HG03378 (cell line): ENCODE data around the gene NME5.
"Not testable (repeated sequence)": the region's sequence is repeated elsewhere in the genome, so short reads cannot be mapped to it uniquely, and the experiment has no call there.

Source experiments
- ATAC-seq: cut with Tn5 transposase; IDR thresholded peaks from one replicate; pipeline ENCODE4 v1.9.1; 2021; ENCODE audit warnings: mild to moderate bottlenecking, moderate library complexity; ENCODE audit not compliant: unreplicated experiment

The NME5 gene

DNA sequence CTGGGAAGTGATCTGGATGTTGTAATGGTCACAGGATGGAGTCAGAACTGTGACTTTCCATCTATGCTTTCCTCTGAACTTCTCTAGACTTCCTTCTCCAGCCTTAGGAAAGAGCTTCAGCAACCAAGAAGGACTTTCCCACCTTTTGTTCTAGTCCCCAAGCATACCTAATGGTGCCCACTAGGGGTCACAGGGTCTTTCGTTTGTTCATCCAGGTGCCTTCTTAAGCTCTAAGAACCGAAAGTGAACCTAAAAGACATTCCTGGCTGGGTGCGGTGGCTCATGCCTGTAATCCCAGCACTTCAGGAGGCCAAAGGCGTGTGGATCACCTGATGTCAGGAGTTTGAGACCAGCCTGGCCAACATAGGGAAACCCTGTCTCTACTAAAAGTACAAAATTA is 57.2 kb downstream of the NME5 start:
- no peak for ATAC-seq

- no peak for ATAC-seq
Observed at GRCh38 chr5:138078006-138078643, 61.1 kb downstream of the NME5 start.

GRCh38 chr5:138077064-138077696 is 62.0 kb downstream of the NME5 start:
- no peak for ATAC-seq

- ATAC-seq, result not testable (repeated sequence)
Observed at GRCh38 chr5:138070026-138070425, 69.2 kb downstream of the NME5 start.

DNA sequence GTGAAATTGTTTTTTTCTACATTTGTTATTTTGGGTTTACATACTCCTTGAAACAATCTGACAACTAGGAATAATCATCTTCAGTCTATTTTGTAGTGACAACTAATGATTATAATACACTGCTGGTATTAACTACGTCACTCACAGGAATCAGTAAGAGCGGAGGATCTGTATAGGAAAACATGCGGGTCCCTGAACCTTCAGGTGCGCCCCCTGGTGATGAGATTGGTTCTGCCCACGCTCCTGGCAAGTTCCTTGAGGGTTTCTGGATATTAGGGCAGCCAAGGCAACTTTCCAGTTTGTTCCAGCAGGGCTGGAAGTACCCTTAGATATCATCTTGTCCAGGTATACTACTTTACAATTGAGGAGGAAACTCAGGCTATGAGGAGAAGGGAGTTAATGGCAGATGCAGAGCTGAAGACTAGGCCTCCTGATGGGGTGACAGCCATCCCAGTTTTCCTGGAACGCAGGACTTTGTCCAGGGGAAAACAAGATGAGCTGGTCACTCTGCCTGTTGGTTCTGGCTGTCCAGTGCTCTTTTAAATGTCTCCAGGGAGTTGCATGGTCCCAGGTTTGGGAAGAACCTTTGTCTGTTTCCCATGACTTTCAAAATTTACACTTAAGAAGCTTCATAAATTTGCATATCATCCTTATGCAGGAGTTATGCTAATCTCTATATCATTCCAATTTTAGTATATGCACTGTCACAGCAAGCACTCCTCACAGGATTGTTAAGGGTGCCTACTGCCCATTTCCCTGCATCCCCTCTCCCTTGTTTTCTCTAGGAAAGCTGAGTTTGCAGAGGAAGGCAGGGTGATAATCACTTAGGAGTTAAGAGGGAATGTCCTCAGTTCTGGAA is 70.3 kb downstream of the NME5 start:
- ATAC-seq, result peak; percentile 44

DNA sequence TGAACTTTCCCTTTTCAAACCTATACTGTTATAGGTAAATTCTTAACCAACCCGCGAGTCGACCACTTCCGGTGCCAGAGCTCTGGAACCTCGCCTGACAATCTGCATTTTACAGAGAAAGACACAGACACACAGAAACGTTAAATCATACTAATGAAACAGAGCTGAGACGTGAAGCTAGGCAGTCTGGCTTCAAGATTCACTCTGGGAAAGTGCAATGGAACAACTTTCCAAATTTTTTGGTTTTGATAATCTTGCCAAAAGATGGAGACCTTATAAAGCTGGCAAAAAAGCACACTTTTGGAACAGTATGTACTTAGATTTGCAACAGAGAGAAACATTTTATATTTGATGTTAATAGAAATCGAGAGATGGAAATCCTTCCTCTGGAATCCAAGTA is 71.3 kb downstream of the NME5 start:
- ATAC-seq, result no peak
